AG04450 (cell line): ENCODE measurements around the gene OR52K1. TPM values are rescaled to one million over a fixed set of nuclear protein-coding genes. Genes with fewer than 3 reads are reported as not detected.

Source experiments
- CTCF ChIA-PET: fragments of 300-600, 350-600 bp; formaldehyde crosslinking; extraction: SDS; loops from one replicate; lab custom pipeline; 2022; ENCODE audit warnings: antibody characterized with exemption, inconsistent platforms; lab: Charles Lee
- POLR2A ChIA-PET: fragments of 350-600 bp; formaldehyde crosslinking; extraction: SDS; loops from one replicate; lab custom pipeline; 2021; ENCODE audit warnings: antibody characterized with exemption, inconsistent platforms; lab: Yijun Ruan, JAX
- DNase-seq: peaks from one replicate; pipeline ENCODE4 v3.0.0-alpha.2; 2011; ENCODE audit warnings: low read depth, low spot score
- H3K27ac ChIP-seq: one replicate; pipeline ENCODE4 v1.5.1; 2012; ENCODE audit warnings: low read depth, low read length, control low read depth
- H3K27me3 ChIP-seq: one replicate; pipeline ENCODE4 v1.6.0; 2012; ENCODE audit warnings: low read length; ENCODE audit not compliant: control insufficient read depth, insufficient read depth
- H3K4me3 ChIP-seq: 2 replicates; pipeline ENCODE4 v1.5.1; 2011; ENCODE audit warnings: mild to moderate bottlenecking, low read depth, low read length, control low read depth
- H3K9me3 ChIP-seq: 2 replicates; pipeline ENCODE4 v1.5.1; 2012; ENCODE audit warnings: low read length; ENCODE audit not compliant: control insufficient read depth, insufficient read depth
- CTCF ChIP-seq: IDR thresholded peaks from 2 replicates; pipeline ENCODE4 v1.5.1; 2011; ENCODE audit warnings: low read depth, low read length, control low read depth, inconsistent platforms
- polyA plus RNA-seq: library from polyadenylated mRNA; depleted of rRNA; stranded (reverse); fragments of >200 nt; gene quantifications from 2 replicates; pipeline ENCODE4 v1.2.3, GENCODE V29; 2011

Gene OR52K1
- polyA plus RNA-seq, 1 experiment: not detected

- no peak overlapping the region for H3K27ac ChIP-seq
- ChIA-PET POLR2A (interaction anchor here (1.2 kb wide), 1 partner anchor 306 kb away, joined by 3 read pairs; no protein-coding TSS in a partner anchor), CTCF (interaction anchor here (0.5 to 7.0 kb wide), 16 partner anchors 9 to 314 kb away, joined by 3 to 119 read pairs (median 4); no protein-coding TSS in a partner anchor)
- H3K27me3 ChIP-seq: peaks cover 24% of the 10 kb centered on the region
- TF ChIP-seq CTCF: no peak
- no peak for DNase-seq
- H3K9me3 ChIP-seq: no peaks in the 10 kb centered on the region
- no peak overlapping the region for H3K4me3 ChIP-seq
Measured at GRCh38 chr11:4493480-4493818, 11.0 kb downstream of the OR52K1 start.

GRCh38 chr11:4495487-4495886 is 13.0 kb downstream of the OR52K1 start:
- ChIA-PET CTCF (interaction anchor here (1.3 to 7.0 kb wide), 3 partner anchors 8 to 308 kb away, joined by 3 to 119 read pairs (median 4); no protein-coding TSS in a partner anchor), POLR2A (no interaction called here)
- peaks cover 24% of the 10 kb centered on the region for H3K27me3 ChIP-seq
- TF ChIP-seq CTCF: no peak
- H3K9me3 ChIP-seq: no peaks in the 10 kb centered on the region
- H3K4me3 ChIP-seq: no peak overlapping the region
- DNase-seq: no peak
- H3K27ac ChIP-seq: no peak overlapping the region

- no peak for TF ChIP-seq CTCF
- Histone ChIP-seq H3K9me3 (no peaks in the 10 kb centered on the region), H3K27me3 (peaks cover 24% of the 10 kb centered on the region), H3K4me3 (no peak overlapping the region), H3K27ac (no peak overlapping the region)
- POLR2A ChIA-PET: no interaction called here
- CTCF ChIA-PET: interaction anchor here (1.9 to 7.0 kb wide), 2 partner anchors 43 to 309 kb away, joined by 4 to 119 read pairs; no protein-coding TSS in a partner anchor
- no peak for DNase-seq
Measured at GRCh38 chr11:4495986-4496385, 13.5 kb downstream of the OR52K1 start.

GRCh38 chr11:4496557-4497248 is 14.3 kb downstream of the OR52K1 start:
- ChIA-PET CTCF (interaction anchor here (1.0 to 7.0 kb wide), 3 partner anchors 42 to 310 kb away, joined by 3 to 119 read pairs (median 4); no protein-coding TSS in a partner anchor), POLR2A (no interaction called here)
- Histone ChIP-seq H3K27me3 (peaks cover 24% of the 10 kb centered on the region), H3K9me3 (no peaks in the 10 kb centered on the region), H3K27ac (no peak overlapping the region), H3K4me3 (no peak overlapping the region)
- TF ChIP-seq CTCF: no peak
- DNase-seq: no peak

- H3K4me3 ChIP-seq: no peak overlapping the region
- no peak for DNase-seq
- no peaks in the 10 kb centered on the region for H3K27me3 ChIP-seq
- CTCF ChIA-PET: interaction anchor here (0.9 to 1.5 kb wide), 2 partner anchors 15 to 322 kb away, joined by 4 read pairs; no protein-coding TSS in a partner anchor
- H3K9me3 ChIP-seq: no peaks in the 10 kb centered on the region
- POLR2A ChIA-PET: no interaction called here
- no peak overlapping the region for H3K27ac ChIP-seq
- no peak for TF ChIP-seq CTCF
Measured at GRCh38 chr11:4508886-4509285, 26.4 kb downstream of the OR52K1 start.
